Measurements from ENCODE around the gene PSPN. TPM values are rescaled to one million over a fixed set of nuclear protein-coding genes. Genes with fewer than 3 reads are reported as not detected.

PSPN gene
- total RNA-seq, 4 donors from 2014 or later, result 1.4 to 3.7 (median 1.8) TPM

DNA sequence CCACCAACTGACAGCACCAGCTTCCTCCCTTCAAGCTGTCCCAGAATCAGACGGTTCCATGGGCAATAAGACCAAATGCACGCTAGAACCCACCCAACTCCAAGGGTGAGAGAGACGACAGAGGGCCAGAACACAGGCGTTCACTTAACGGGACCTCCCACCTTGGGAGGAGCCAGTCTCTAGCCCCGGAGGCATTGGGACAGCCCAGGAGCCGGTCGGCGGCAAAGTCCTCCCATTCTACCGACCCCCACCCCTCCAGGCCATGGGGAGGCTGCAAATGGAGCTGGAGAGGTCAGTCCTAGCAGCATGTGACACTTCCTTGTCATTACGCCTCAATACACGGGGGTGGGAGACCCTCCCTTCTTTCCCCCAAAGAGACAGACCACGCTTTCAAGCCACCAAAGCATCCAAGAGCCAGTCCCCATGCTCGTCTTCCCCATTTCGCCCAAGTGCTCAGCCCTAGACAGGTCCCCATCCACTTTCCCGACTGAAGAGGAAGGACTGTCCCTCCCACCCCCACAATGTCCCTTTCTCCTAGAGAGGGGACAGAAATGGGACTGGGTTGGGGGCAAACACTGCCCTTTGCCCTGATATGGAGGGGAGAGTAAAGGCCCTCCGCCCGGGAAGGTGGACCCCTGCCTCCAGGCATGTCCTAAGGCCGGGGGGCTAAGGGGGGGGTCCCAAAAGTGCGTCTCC lies 47.9 kb upstream of the PSPN start:
- Histone ChIP-seq H3K4me1 (peaks cover 8 to 29% (median 20%) of the 10 kb centered on the region in 4 donors), H3K27ac (peak overlapping the region; percentile 72 to 85 (median 81)), H3K9me3 (no peaks in the 10 kb centered on the region), H3K36me3 (peaks cover 0 to 16% (median 7%) of the 10 kb centered on the region in 4 donors), H3K27me3 (no peaks in the 10 kb centered on the region), H3K4me3 (peak overlapping the region; percentile 73 to 95 (median 83))
- in situ Hi-C loops (cut with MboI; ENCODE audit: low pct_ligation_motif_present in 1 of 4, low pct_unique_long_range_greater_than_20kb in 1 of 4, low sequenced_read_pairs in 3 of 4), result no loop called here
- no peak for TF ChIP-seq EP300 (IDR thresholded peaks at IDR 0.05; ENCODE audit: low read depth)
- TF ChIP-seq, protein P1, sequence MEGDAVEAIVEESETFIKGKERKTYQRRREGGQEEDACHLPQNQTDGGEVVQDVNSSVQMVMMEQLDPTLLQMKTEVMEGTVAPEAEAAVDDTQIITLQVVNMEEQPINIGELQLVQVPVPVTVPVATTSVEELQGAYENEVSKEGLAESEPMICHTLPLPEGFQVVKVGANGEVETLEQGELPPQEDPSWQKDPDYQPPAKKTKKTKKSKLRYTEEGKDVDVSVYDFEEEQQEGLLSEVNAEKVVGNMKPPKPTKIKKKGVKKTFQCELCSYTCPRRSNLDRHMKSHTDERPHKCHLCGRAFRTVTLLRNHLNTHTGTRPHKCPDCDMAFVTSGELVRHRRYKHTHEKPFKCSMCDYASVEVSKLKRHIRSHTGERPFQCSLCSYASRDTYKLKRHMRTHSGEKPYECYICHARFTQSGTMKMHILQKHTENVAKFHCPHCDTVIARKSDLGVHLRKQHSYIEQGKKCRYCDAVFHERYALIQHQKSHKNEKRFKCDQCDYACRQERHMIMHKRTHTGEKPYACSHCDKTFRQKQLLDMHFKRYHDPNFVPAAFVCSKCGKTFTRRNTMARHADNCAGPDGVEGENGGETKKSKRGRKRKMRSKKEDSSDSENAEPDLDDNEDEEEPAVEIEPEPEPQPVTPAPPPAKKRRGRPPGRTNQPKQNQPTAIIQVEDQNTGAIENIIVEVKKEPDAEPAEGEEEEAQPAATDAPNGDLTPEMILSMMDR (IDR thresholded peaks at IDR 0.05), result no peak
- TF ChIP-seq POLR2AphosphoS5 (IDR thresholded peaks at IDR 0.05), result no peak
- TF ChIP-seq POLR2A (IDR thresholded peaks at IDR 0.05), result no peak
- peak; percentile 39 for DNase-seq
- intact Hi-C loops (cut with DNase I; ENCODE audit: low total_unique reads), result loop anchor here (1.0 to 10.0 kb wide), 3 partner anchors 30 to 1201 kb away; partner anchors contain the start of genes GTF2F1, PET100, PSPN and XAB2
- 0 to 1% methylated on average over 6 to 16 of the region's 20 CpGs for WGBS, 2 donors (ENCODE audit: low coverage in 1 of 2)

DNA sequence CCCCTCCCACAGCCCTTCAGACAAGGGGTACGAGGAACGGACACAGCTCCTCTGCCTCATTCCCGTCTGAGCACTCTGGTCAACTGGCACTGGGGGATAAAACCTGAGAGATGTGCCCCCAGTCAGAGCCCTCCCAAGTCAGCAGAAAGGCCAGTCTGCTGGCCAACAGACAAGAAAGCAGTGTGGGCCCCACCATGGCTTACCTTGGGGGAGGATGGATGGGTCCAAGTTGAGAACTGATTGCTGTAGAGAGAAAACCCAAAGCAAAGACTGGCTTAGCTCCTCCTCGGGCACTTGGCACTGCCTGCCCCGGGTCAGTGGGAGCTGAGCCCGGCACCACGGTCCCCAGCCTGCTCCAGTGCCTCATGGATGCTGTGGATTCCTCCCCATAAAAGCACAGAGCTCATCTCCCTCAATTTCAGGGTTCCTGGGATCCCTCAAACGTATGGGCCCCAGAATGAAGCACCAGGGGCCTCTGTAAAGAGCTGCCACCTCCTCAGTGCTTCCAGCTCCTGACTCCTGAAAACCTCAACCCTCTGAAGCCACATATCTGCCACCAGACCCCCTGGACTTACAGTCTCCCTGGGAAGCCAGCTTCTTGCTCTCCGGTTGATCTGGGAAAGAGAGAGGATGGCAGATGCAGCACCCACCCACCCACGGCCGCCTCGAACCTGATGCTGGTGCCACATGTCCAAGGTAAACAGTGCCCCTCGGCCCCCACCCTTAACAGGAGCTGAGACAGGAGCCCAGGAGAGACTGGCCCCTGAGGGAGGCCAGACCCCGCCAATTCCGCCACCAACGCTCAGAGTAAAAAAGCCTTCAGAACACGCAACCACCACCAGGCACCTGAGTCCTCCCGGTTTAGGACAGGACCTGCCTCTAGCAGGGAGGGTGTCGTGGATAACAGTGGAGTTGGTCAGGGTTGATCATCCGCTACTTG lies 45.6 kb upstream of the PSPN start:
- H3K27ac ChIP-seq, result no peak overlapping the region
- H3K9me3 ChIP-seq, result no peaks in the 10 kb centered on the region
- intact Hi-C loops (cut with DNase I; ENCODE audit: low total_unique reads) (loop anchor here (2.0 to 10.0 kb wide), 2 partner anchors 47 to 1203 kb away; partner anchors contain the start of genes PET100, PSPN and XAB2), in situ Hi-C loops (cut with MboI; ENCODE audit: low pct_ligation_motif_present in 1 of 4, low pct_unique_long_range_greater_than_20kb in 1 of 4, low sequenced_read_pairs in 3 of 4) (no loop called here)
- H3K36me3 ChIP-seq, result peaks cover 0 to 35% (median 20%) of the 10 kb centered on the region in 4 donors
- 77% methylated on average over 20 of the region's 20 CpGs; no CpG with 5 or more reads in 1 of the 2 donors for WGBS, 2 donors (ENCODE audit: low coverage in 1 of 2)
- TF ChIP-seq POLR2A (IDR thresholded peaks at IDR 0.05), result no peak
- no peak for TF ChIP-seq EP300 (IDR thresholded peaks at IDR 0.05; ENCODE audit: low read depth)
- TF ChIP-seq POLR2AphosphoS5 (IDR thresholded peaks at IDR 0.05), result no peak
- TF ChIP-seq, protein P1 (IDR thresholded peaks at IDR 0.05), result no peak
- H3K4me1 ChIP-seq, result peaks cover 8 to 29% (median 20%) of the 10 kb centered on the region in 4 donors
- no peak overlapping the region for H3K4me3 ChIP-seq
- H3K27me3 ChIP-seq, result no peaks in the 10 kb centered on the region
- DNase-seq, result no peak

DNA sequence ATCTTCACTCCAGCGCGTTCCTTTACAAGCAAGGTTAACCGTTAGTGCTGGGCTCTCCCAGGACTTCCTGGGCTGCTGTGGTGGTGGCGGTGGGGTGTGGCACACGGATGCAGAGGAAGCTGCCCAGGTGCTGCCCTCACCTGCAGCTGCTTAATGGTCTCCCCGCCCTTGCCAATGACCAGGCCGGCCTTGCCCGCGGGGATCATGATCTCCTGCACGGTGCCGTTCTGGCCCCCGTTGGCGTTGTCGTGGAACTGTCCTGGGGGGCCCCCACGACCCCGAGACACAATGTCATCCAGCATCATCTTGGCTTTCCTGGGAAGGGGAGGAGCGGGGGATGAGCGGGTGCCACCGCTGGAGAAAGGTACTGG lies 42.8 kb upstream of the PSPN start:
- 87% methylated on average over 19 of the region's 19 CpGs; no CpG with 5 or more reads in 1 of the 2 donors for WGBS, 2 donors (ENCODE audit: low coverage in 1 of 2)
- TF ChIP-seq POLR2A (IDR thresholded peaks at IDR 0.05) (no peak), EP300 (IDR thresholded peaks at IDR 0.05; ENCODE audit: low read depth) (no peak), POLR2AphosphoS5 (IDR thresholded peaks at IDR 0.05) (no peak)
- TF ChIP-seq, protein P1 (IDR thresholded peaks at IDR 0.05), result no peak
- in situ Hi-C loops (cut with MboI; ENCODE audit: low pct_ligation_motif_present in 1 of 4, low pct_unique_long_range_greater_than_20kb in 1 of 4, low sequenced_read_pairs in 3 of 4), result no loop called here

More for the DNA sequence above, 42.8 kb upstream of the PSPN start:
- no peak overlapping the region for H3K27ac ChIP-seq
- intact Hi-C loops (cut with DNase I; ENCODE audit: low total_unique reads), result no loop called here
- H3K4me1 ChIP-seq, result peaks cover 8 to 27% (median 12%) of the 10 kb centered on the region in 4 donors
- no peak for DNase-seq
- peaks cover 0 to 59% (median 30%) of the 10 kb centered on the region in 4 donors for H3K36me3 ChIP-seq
- H3K4me3 ChIP-seq, result no peak overlapping the region
- H3K9me3 ChIP-seq, result no peaks in the 10 kb centered on the region
- H3K27me3 ChIP-seq, result no peaks in the 10 kb centered on the region

Measured in transverse colon (tissue), 4 donors.